ENCODE measurements around the gene JAZF1. TPM values are rescaled to one million over a fixed set of nuclear protein-coding genes. Genes with fewer than 3 reads are reported as not detected.

The JAZF1 gene
- total and polyA plus RNA-seq, 9 of the 15 experiments (the other 6 are each of a cell fraction or from before 2014, with no cell fraction given), result 0.04 to 0.64 (median 0.11) TPM; not detected in 3

- TF ChIP-seq CTCFL (IDR thresholded peaks at IDR 0.05; ENCODE audit: borderline replicate concordance, insufficient read depth, low read depth, low read length, poor library complexity, severe bottlenecking) (no peak), SMARCB1 (IDR thresholded peaks at IDR 0.05; ENCODE audit: insufficient read length, low read depth) (no peak)
Observed at GRCh38 chr7:27943241-27943640, 237.4 kb downstream of the JAZF1 start (continued).

DNA sequence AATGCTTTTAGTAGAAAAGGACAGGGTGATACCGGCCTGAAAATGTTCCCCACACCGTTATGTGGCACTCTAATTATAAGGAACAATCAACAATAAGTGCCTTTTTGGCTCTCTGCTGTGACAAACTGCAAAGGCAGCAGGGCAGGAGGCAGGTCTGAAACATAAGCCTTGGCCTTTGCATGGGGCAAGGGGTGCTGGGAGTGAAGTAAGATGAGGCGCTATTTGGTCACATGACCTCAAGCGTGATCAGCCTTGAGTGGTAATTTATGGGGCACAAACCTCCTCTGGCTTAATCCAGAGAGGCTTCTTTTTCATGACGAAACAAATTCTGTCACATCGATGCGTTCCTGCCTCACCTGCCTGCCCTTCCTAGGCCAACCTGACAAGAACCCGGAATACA lies 237.9 kb downstream of the JAZF1 start:
- in situ Hi-C loops (cut with MboI), result no loop called here
- Histone ChIP-seq H3K9me1 (ENCODE audit: control insufficient read depth, insufficient read depth, low read length) (no peaks in the 10 kb centered on the region), H4K20me1 (replicated peaks; ENCODE audit: control insufficient read depth, insufficient read depth, low read length) (no peaks in the 10 kb centered on the region), H3K36me3 (ENCODE audit: control insufficient read depth, insufficient read depth, low read length) (no peaks in the 10 kb centered on the region), H3K27ac (ENCODE audit: extremely low read depth, low read depth, low read length) (no peak overlapping the region), H3K4me1 (replicated peaks in 1 of 2; ENCODE audit: control insufficient read depth in 2 of 2, insufficient read depth in 2 of 2, low read length in 2 of 2) (no peaks in the 10 kb centered on the region), H3K27me3 (ENCODE audit: control insufficient read depth in 2 of 2, insufficient read depth in 2 of 2, low read length in 2 of 2) (peaks cover 18 to 49% of the 10 kb centered on the region in 2 experiments; a peak in 4 of 5 replicates), H2AFZ (ENCODE audit: low read depth, low read length) (no peak overlapping the region), H3K4me2 (ENCODE audit: insufficient read depth, low read length) (no peak overlapping the region), H3K9ac (ENCODE audit: insufficient read depth in 1 of 2, low read depth in 2 of 2, low read length in 2 of 2) (no peak overlapping the region), H3K4me3 (no peak overlapping the region), H3K79me2 (ENCODE audit: control insufficient read depth, insufficient read depth, low read length) (no peaks in the 10 kb centered on the region), H3K9me3 (replicated peaks; ENCODE audit: control insufficient read depth, insufficient read depth, low read depth, low read length) (no peaks in the 10 kb centered on the region)
- DNase-seq (ENCODE audit: extremely low read depth in 1 of 4, low spot score in 3 of 4) (no peak), FAIRE-seq (no peak), ATAC-seq (no peak)
- intact Hi-C loops (cut with micrococcal nuclease), result no loop called here
- CTCF ChIA-PET (ENCODE audit: low intra/inter-chr PET ratio), result no interaction called here
- POLR2A ChIA-PET, result no interaction called here
- no TSS peak for BruUV-seq (replicated peaks)
- 0% methylated on average over 8 of the region's 8 CpGs for WGBS (ENCODE audit: insufficient coverage, low coverage, missing lambda C conversion rate)
- TF ChIP-seq HNRNPLL (IDR thresholded peaks at IDR 0.05; ENCODE audit: low read depth, low read length, poor library complexity, severe bottlenecking) (no peak), THRA (IDR thresholded peaks at IDR 0.05) (no peak), MTA2 (IDR thresholded peaks at IDR 0.05; ENCODE audit: low read depth) (no peak), ZNF197 (CRISPR knock-in tag; IDR thresholded peaks at IDR 0.05; ENCODE audit: low read depth) (no peak), TFE3 (CRISPR knock-in tag; IDR thresholded peaks at IDR 0.05) (peak; percentile 57), TAF9B (IDR thresholded peaks at IDR 0.05; ENCODE audit: partially characterized antibody) (no peak)

Data from K562 (cell line).